Mucosa of rectum (tissue), 2 donors: Measurements from ENCODE around the gene CCDC90B.
"Not testable (repeated sequence)": the region's sequence is repeated elsewhere in the genome, so short reads cannot be mapped to it uniquely, and the experiment has no call there.

Experiments used
- H3K27ac ChIP-seq, 2 donors: one replicate each; pipeline ENCODE4 v1.7.0; 2013; ENCODE audit warnings: inconsistent platforms in 2 of 2, low read depth in 2 of 2, low read length in 2 of 2
- H3K27me3 ChIP-seq, 2 donors: one replicate each; pipeline ENCODE4 v1.7.0; 2013; ENCODE audit warnings: low read length in 2 of 2; ENCODE audit not compliant: control insufficient read depth in 2 of 2, insufficient read depth in 2 of 2
- H3K36me3 ChIP-seq, 2 donors: one replicate each; pipeline ENCODE4 v1.7.0; 2013; ENCODE audit warnings: low read length in 2 of 2; ENCODE audit not compliant: control insufficient read depth in 2 of 2, insufficient read depth in 2 of 2
- H3K4me1 ChIP-seq, 2 donors: one replicate each; pipeline ENCODE4 v1.7.0; 2013; ENCODE audit warnings: low read length in 2 of 2, mild to moderate bottlenecking in 1 of 2; ENCODE audit not compliant: control insufficient read depth in 2 of 2, insufficient read depth in 2 of 2
- H3K4me3 ChIP-seq, 2 donors: one replicate each; pipeline ENCODE4 v1.7.0; 2013; ENCODE audit warnings: low read length in 2 of 2
- H3K9ac ChIP-seq, 2 donors: one replicate each; pipeline ENCODE4 v1.7.0; 2013; ENCODE audit warnings: low read length in 2 of 2, low read depth in 1 of 2, mild to moderate bottlenecking in 1 of 2
- H3K9me3 ChIP-seq, 2 donors: one replicate each; pipeline ENCODE4 v1.7.0; 2013; ENCODE audit warnings: low read length in 2 of 2; ENCODE audit not compliant: control insufficient read depth in 2 of 2
- donor health status: healthy.
- donor health status: Normal muscosa, but diverticular disease.

Gene CCDC90B

GRCh38 chr11:83285771-83286528, at the start of gene CCDC90B:
CCDC90B (minus strand) TSS chr11:83286367; CDS start chr11:83285972, 395 bp downstream.
- peaks cover 3 to 20% of the 10 kb centered on the region in 2 donors for H3K4me1 ChIP-seq
- no peaks in the 10 kb centered on the region for H3K36me3 ChIP-seq
- H3K27me3 ChIP-seq: no peaks in the 10 kb centered on the region
- H3K9me3 ChIP-seq: no peaks in the 10 kb centered on the region
- peak within 1 kb of the TSS; percentile 99 for H3K9ac ChIP-seq
- H3K27ac ChIP-seq: peak within 1 kb of the TSS; percentile 99
- peak within 1 kb of the TSS; percentile 96 to 99 for H3K4me3 ChIP-seq

- Histone ChIP-seq H3K4me3 (no peak overlapping the region), H3K9me3 (no peaks in the 10 kb centered on the region), H3K9ac (no peak overlapping the region), H3K27me3 (no peaks in the 10 kb centered on the region), H3K27ac (no peak overlapping the region), H3K36me3 (no peaks in the 10 kb centered on the region), H3K4me1 (no peaks in the 10 kb centered on the region)
Measured at GRCh38 chr11:83335446-83336070, 49.4 kb upstream of the CCDC90B start.

GRCh38 chr11:83330303-83330702, 44.1 kb upstream of the CCDC90B start:
- no peaks in the 10 kb centered on the region for H3K4me1 ChIP-seq
- H3K27ac ChIP-seq: no peak overlapping the region
- no peaks in the 10 kb centered on the region for H3K9me3 ChIP-seq
- no peaks in the 10 kb centered on the region for H3K36me3 ChIP-seq
- no peak overlapping the region for H3K4me3 ChIP-seq
- H3K9ac ChIP-seq: no peak overlapping the region
- no peaks in the 10 kb centered on the region for H3K27me3 ChIP-seq

GRCh38 chr11:83326326-83326725, 40.2 kb upstream of the CCDC90B start:
- Histone ChIP-seq H3K4me3 (no peak overlapping the region), H3K27me3 (no peaks in the 10 kb centered on the region), H3K9ac (no peak overlapping the region), H3K36me3 (no peaks in the 10 kb centered on the region), H3K4me1 (no peaks in the 10 kb centered on the region), H3K9me3 (no peaks in the 10 kb centered on the region), H3K27ac (no peak overlapping the region)

- Histone ChIP-seq H3K4me1 (no peaks in the 10 kb centered on the region), H3K27ac (no peak overlapping the region), H3K9me3 (no peaks in the 10 kb centered on the region), H3K27me3 (no peaks in the 10 kb centered on the region), H3K4me3 (no peak overlapping the region), H3K36me3 (no peaks in the 10 kb centered on the region), H3K9ac (no peak overlapping the region)
Measured at GRCh38 chr11:83319346-83319745, 33.2 kb upstream of the CCDC90B start.

GRCh38 chr11:83318931-83319330, 32.8 kb upstream of the CCDC90B start:
- no peaks in the 10 kb centered on the region for H3K27me3 ChIP-seq
- no peak overlapping the region for H3K4me3 ChIP-seq
- no peaks in the 10 kb centered on the region for H3K9me3 ChIP-seq
- H3K4me1 ChIP-seq: no peaks in the 10 kb centered on the region
- no peak overlapping the region for H3K27ac ChIP-seq
- no peaks in the 10 kb centered on the region for H3K36me3 ChIP-seq
- no peak overlapping the region for H3K9ac ChIP-seq

GRCh38 chr11:83317757-83318690, 31.9 kb upstream of the CCDC90B start:
- no peaks in the 10 kb centered on the region for H3K9me3 ChIP-seq
- H3K36me3 ChIP-seq: no peaks in the 10 kb centered on the region
- H3K27ac ChIP-seq: no peak overlapping the region
- H3K4me3 ChIP-seq: no peak overlapping the region
- H3K9ac ChIP-seq: no peak overlapping the region
- no peaks in the 10 kb centered on the region for H3K27me3 ChIP-seq
- no peaks in the 10 kb centered on the region for H3K4me1 ChIP-seq

- H3K4me1 ChIP-seq, H3K27ac ChIP-seq, H3K4me3 ChIP-seq, H3K9ac ChIP-seq, H3K9me3 ChIP-seq, H3K36me3 ChIP-seq, H3K27me3 ChIP-seq: not testable (repeated sequence)
Measured at GRCh38 chr11:83316897-83317268, 30.7 kb upstream of the CCDC90B start.

- not testable (repeated sequence) for H3K9ac ChIP-seq, H3K27ac ChIP-seq, H3K36me3 ChIP-seq, H3K4me3 ChIP-seq, H3K9me3 ChIP-seq, H3K27me3 ChIP-seq, H3K4me1 ChIP-seq
Measured at GRCh38 chr11:83316143-83316896, 30.2 kb upstream of the CCDC90B start.
